NCI-H345 treated with DMSO at 0.1 percent for 48 hours (cell line): ENCODE measurements around the gene AADACL3.

Experiments
- DNase-seq: peaks from one replicate; lab custom pipeline; 2025; ENCODE audit not compliant: unreplicated experiment; lab: John Stamatoyannopoulos, UW

Gene AADACL3

DNA sequence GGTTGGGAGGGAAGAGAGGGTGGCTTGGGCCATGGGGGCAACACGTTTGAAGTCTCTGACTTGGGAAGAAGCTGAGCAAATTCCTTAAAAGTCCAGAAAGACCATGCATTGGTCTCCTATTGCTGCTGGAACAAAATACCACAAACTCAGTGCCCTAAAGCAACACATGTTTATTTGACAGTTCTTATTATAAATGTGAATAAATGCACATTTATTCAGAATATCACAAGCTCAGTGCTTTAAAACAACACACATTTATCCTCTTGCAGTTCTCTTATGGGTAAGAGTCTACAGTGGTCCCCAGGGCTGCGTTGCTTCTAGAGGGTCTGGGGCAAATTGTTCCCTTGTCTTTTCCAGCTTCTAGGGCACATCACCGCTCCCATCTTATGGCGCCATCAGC is 47.6 kb downstream of the AADACL3 start:
- no peak for DNase-seq

DNA sequence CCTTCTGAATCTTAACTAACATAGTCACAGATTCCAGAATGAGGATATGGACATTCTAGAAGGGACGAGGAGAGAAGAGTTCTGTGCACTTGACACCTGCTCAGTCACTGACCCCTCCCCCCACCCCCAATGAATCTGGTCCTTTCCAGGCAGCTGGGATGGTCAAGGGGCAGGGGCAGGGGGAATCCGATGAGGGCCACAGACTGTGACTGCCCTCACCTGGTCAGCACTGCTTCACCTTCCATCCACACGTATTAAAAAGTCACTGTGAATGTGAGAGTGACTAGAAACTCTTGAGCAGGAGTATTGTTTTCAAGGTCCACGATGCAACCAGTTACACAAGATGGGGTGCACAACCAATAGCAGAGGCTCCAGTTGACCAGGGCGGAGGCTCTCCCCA is 48.1 kb downstream of the AADACL3 start:
- DNase-seq = no peak

DNA sequence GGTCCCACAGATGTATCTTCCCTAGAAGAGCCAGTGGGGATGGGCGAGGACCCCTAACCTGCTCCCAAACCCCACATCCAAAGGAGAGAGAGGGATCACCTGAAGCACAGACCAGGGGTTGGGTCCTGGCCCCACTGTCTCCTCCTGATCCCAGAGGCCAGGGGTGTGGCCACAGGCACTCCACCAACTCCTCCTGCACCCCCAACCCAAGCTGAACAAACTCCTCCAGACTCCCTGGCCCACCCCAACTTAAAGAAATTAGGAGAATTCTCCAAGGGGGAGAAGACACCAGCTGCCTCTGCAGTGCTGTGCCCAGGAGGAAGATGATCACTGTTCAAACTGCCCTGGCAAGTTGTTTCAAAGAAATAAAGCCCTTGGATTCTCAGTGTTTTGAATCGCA is 53.1 kb downstream of the AADACL3 start:
- DNase-seq = no peak

DNA sequence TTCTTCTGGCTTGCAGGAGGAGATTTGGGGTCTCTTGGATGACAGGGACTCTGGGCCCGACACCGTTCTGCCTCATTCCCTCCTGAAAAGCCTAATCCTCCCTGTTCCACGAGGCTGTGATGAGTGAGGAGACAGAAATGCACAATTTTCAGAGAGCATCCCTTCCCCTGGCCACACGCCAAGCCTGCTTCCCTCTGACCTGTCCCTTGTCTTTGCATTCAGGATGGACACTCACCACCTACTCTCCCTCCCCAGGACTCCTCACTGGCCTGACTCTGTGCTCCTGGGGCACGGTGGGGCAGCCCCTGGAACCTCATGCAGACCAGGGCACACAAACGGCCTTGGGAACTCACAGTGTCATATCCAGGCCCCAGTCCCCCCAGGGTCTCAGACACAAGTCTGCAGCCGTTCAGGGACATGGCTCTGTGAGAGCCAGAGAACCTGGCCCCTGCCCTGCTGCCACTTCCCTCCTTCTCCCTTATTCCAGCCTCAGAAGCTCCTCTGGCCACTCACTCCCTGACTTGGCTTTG is 54.1 kb downstream of the AADACL3 start:
- no peak for DNase-seq

DNA sequence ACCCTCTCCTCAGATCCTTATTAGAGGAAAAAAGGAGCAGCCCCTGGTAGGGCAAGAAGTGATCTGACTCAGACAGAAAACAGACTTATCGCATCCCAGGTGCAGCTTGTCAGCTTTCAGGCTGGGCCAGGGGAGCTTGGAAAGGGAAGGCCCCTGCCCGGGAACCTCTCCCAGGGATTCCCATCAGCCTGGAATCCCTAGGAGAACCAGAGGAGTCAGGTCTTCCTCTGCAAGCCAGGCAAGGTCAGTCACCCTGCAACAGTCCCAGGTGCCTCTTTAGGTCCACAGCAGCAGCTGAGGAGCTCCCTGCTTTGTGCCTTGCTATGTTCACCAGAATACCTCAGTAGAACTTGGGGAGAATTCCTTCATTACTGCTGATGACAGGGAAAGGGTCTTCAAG is 54.7 kb downstream of the AADACL3 start:
- no peak for DNase-seq

DNA sequence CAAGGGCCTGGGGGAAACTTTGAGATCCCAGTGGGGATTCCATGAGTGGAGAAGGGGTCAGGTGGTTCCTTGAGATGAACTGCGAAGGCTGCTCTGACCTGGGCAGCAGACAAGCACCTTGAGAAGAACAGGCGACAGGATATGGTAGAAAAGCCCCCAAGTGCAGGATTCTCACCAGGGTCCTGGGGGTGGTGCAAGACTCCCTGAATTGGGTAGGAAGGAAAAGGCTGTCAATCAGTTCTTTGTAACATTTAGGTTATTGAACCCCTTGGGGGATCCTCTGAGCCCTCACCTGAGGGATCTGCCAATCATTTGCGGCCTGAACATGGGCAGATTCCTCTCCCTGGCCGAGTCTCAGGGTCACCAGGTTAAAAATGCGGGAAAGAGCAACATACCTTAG is 55.3 kb downstream of the AADACL3 start:
- no peak for DNase-seq

DNA sequence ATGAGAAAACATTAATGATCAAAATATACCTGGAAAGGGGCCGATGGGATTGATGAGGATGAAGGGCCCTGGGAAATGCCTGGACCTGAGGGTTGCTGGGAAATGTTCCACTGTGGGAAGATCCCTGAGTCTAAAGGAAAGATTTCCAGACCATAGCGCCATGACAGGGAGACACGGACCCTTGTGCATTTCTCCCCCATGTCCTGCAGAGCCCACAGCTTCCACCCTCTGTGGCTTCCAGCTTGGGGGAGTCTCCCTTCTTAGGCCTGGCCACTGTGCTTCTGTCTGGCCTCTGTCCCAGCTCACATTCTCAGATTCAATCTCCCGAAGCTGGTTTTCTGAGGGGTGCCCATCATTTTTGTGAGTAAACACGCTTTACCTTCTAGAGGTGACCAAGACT is 56.6 kb downstream of the AADACL3 start:
- no peak for DNase-seq

DNA sequence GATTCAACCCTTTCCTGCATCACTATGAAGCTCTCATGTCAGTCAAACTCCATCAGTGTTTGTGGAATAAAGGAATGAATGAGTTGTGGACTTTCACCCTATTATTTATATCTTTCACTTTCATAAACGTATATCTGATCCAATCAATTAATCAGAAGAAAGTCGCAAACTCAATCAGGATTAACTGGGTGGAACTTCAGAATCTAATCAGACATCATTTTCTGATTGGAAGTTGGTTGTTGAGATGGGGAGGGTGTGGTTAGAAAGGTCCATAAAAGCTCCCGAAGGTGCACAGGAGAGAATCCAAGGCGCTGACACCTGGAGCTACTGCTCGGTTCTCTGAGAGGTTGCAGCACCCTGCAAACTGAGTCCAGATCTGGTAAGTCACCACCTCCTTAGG is 57.5 kb downstream of the AADACL3 start, which contains the start of gene PRAMEF12:
PRAMEF12 (plus strand) TSS at position 301 of the 400 bp plus-strand sequence. CDS start 1,130 bp downstream, outside the sequence.
- no peak for DNase-seq

DNA sequence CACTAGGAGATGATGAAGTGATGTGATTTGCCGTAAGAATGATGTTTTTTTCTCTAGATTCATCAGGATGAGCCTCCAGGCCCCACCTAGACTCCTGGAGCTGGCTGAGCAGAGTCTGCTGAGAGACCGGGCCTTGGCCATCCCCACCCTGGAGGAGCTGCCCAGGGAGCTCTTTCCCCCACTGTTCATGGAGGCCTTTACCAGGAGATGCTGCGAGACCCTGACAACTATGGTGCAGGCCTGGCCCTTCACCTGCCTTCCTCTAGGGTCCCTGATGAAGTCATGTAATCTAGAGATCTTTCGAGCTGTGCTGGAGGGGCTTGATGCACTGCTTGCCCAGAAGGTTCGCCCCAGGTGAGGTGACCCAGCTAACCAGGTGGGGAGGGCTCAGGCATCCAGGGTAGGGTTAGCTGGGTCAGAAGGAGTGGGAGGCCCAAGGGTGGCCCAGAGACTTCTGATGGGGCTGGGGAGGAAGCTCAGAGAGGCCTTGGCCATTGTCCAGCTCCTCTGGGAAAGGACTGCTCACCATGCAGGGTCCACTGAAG is 59.0 kb downstream of the AADACL3 start:
- no peak for DNase-seq

DNA sequence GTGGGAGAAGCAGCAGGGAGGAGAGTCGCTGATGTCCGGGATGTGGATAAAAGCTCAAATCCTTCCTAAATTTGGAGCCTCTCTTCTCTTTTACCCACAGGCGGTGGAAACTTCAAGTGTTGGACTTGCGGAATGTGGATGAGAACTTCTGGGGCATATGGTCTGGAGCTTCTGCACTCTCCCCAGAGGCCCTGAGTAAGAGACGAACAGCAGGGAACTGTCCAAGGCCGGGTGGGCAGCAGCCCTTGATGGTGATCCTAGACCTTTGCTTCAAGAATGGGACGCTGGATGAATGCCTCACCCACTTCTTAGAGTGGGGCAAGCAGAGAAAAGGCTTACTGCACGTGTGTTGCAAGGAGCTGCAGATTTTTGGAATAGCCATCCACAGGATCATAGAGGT is 59.5 kb downstream of the AADACL3 start:
- DNase-seq = no peak

DNA sequence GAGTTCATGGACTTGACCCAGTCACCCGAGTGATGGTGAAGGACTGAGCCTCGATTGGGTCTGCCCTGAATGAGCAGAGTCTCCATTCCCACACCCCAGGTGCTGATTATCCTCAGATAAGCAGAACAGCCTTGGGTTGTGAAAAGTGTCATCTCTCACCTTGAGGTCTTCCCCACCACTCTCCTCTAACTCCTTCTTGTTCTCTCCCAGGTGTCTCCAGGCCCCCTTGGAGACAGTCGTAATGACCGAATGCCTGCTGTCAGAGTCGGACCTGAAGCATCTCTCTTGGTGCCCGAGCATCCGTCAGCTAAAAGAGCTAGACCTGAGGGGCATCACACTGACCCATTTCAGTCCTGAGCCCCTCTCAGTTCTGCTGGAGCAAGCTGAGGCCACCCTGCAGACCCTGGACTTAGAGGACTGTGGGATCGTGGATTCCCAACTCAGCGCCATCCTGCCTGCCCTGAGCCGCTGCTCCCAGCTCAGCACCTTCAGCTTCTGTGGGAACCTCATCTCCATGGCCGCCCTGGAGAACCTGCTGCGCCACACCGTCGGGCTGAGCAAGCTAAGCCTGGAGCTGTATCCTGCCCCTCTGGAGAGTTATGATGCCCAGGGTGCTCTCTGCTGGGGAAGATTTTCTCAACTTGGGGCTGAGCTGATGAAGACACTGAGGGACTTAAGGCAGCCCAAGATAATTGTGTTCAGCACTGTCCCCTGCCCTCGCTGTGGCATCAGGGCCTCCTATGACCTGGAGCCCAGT is 61.1 kb downstream of the AADACL3 start:
- no peak for DNase-seq
